KMS-11 (cell line): Measurements from ENCODE around the gene AIF1.

ENCODE experiments used
- H2AFZ ChIP-seq: fragments of 200-600 bp; sonication (generic); 2 replicates; pipeline ENCODE4 v1.6.1; 2016; ENCODE audit warnings: antibody characterized with exemption, mixed run types, low read depth
- H3K27ac ChIP-seq: fragments of 200-600 bp; sonication (generic); 2 replicates; pipeline ENCODE4 v1.6.1; 2016; ENCODE audit warnings: mild to moderate bottlenecking, mixed run types
- H3K27me3 ChIP-seq: fragments of 200-600 bp; sonication (generic); 2 replicates; pipeline ENCODE4 v1.6.1; 2017; ENCODE audit warnings: mild to moderate bottlenecking, low read depth, mixed run types, moderate library complexity; ENCODE audit not compliant: insufficient read depth
- H3K36me3 ChIP-seq: fragments of 200-600 bp; sonication (generic); 2 replicates; pipeline ENCODE4 v1.6.1; 2017; ENCODE audit warnings: mild to moderate bottlenecking, mixed run types; ENCODE audit not compliant: insufficient read depth
- H3K4me1 ChIP-seq: fragments of 200-600 bp; sonication (generic); 2 replicates; pipeline ENCODE4 v1.6.1; 2016; ENCODE audit warnings: mild to moderate bottlenecking, low read depth, mixed run types; ENCODE audit not compliant: poor library complexity, severe bottlenecking
- H3K4me2 ChIP-seq: fragments of 200-600 bp; sonication (generic); 2 replicates; pipeline ENCODE4 v1.7.0; 2016; ENCODE audit warnings: mild to moderate bottlenecking, mixed run types
- H3K4me3 ChIP-seq: fragments of 200-600 bp; sonication (generic); IDR thresholded peaks from 2 replicates; pipeline ENCODE4 v1.6.1; 2017; ENCODE audit warnings: low read depth, low read length, mixed read lengths; ENCODE audit not compliant: insufficient read depth
- H3K79me2 ChIP-seq: fragments of 200-600 bp; sonication (generic); 2 replicates; pipeline ENCODE4 v1.6.1; 2016; ENCODE audit warnings: low read depth, mixed run types; ENCODE audit not compliant: insufficient read depth
- H3K9ac ChIP-seq: fragments of 200-600 bp; sonication (generic); 2 replicates; pipeline ENCODE4 v1.6.1; 2016; ENCODE audit warnings: mild to moderate bottlenecking, mixed run types
- H4K20me1 ChIP-seq: fragments of 200-600 bp; sonication (generic); 2 replicates; pipeline ENCODE4 v1.6.1; 2016; ENCODE audit warnings: mild to moderate bottlenecking, mixed run types; ENCODE audit not compliant: insufficient read depth
- TF ChIP-seq, protein P1 (sequence below): fragments of 200-600 bp; sonication (generic); conservative IDR thresholded peaks from 2 replicates; pipeline ENCODE4 v1.6.1; 2017; ENCODE audit warnings: low read depth, mild to moderate bottlenecking, antibody characterized with exemption, low read length, moderate library complexity, mixed read lengths

The AIF1 gene

DNA sequence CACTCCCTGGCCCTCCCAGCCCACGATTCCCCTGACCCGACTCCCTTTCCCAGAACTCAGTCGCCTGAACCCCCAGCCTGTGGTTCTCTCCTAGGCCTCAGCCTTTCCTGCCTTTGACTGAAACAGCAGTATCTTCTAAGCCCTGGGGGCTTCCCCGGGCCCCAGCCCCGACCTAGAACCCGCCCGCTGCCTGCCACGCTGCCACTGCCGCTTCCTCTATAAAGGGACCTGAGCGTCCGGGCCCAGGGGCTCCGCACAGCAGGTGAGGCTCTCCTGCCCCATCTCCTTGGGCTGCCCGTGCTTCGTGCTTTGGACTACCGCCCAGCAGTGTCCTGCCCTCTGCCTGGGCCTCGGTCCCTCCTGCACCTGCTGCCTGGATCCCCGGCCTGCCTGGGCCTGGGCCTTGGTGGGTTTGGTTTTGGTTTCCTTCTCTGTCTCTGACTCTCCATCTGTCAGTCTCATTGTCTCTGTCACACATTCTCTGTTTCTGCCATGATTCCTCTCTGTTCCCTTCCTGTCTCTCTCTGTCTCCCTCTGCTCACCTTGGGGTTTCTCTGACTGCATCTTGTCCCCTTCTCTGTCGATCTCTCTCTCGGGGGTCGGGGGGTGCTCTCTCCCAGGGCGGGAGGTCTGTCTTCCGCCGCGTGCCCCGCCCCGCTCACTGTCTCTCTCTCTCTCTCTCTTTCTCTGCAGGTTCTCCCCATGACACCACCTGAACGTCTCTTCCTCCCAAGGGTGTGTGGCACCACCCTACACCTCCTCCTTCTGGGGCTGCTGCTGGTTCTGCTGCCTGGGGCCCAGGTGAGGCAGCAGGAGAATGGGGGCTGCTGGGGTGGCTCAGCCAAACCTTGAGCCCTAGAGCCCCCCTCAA is 42.8 kb upstream of the AIF1 start, which contains the start of gene LTA:
Gene LTA, plus strand, starts transcription at position 249 of the 871 bp plus-strand sequence. Its CDS starts 454 bp downstream, at position 703.
- no peaks in the 10 kb centered on the region for H3K36me3 ChIP-seq
- no peak within 1 kb of the TSS for H2AFZ ChIP-seq
- H3K4me2 ChIP-seq = no peak within 1 kb of the TSS
- no peaks in the 10 kb centered on the region for H4K20me1 ChIP-seq
- peaks cover 43% of the 10 kb centered on the region for H3K27me3 ChIP-seq
- H3K27ac ChIP-seq = no peak within 1 kb of the TSS
- TF ChIP-seq, protein P1, sequence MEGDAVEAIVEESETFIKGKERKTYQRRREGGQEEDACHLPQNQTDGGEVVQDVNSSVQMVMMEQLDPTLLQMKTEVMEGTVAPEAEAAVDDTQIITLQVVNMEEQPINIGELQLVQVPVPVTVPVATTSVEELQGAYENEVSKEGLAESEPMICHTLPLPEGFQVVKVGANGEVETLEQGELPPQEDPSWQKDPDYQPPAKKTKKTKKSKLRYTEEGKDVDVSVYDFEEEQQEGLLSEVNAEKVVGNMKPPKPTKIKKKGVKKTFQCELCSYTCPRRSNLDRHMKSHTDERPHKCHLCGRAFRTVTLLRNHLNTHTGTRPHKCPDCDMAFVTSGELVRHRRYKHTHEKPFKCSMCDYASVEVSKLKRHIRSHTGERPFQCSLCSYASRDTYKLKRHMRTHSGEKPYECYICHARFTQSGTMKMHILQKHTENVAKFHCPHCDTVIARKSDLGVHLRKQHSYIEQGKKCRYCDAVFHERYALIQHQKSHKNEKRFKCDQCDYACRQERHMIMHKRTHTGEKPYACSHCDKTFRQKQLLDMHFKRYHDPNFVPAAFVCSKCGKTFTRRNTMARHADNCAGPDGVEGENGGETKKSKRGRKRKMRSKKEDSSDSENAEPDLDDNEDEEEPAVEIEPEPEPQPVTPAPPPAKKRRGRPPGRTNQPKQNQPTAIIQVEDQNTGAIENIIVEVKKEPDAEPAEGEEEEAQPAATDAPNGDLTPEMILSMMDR = no peak
- H3K9ac ChIP-seq = no peak within 1 kb of the TSS
- peaks cover 47% of the 10 kb centered on the region for H3K4me1 ChIP-seq
- H3K79me2 ChIP-seq = no peaks in the 10 kb centered on the region
- no peak within 1 kb of the TSS for H3K4me3 ChIP-seq

DNA sequence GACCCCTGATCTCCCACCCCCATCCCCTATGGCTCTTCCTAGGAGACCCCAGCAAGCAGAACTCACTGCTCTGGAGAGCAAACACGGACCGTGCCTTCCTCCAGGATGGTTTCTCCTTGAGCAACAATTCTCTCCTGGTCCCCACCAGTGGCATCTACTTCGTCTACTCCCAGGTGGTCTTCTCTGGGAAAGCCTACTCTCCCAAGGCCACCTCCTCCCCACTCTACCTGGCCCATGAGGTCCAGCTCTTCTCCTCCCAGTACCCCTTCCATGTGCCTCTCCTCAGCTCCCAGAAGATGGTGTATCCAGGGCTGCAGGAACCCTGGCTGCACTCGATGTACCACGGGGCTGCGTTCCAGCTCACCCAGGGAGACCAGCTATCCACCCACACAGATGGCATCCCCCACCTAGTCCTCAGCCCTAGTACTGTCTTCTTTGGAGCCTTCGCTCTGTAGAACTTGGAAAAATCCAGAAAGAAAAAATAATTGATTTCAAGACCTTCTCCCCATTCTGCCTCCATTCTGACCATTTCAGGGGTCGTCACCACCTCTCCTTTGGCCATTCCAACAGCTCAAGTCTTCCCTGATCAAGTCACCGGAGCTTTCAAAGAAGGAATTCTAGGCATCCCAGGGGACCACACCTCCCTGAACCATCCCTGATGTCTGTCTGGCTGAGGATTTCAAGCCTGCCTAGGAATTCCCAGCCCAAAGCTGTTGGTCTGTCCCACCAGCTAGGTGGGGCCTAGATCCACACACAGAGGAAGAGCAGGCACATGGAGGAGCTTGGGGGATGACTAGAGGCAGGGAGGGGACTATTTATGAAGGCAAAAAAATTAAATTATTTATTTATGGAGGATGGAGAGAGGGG is 41.6 kb upstream of the AIF1 start:
- no peaks in the 10 kb centered on the region for H3K79me2 ChIP-seq
- H4K20me1 ChIP-seq = no peaks in the 10 kb centered on the region
- no peaks in the 10 kb centered on the region for H3K36me3 ChIP-seq
- no peak overlapping the region for H3K4me3 ChIP-seq
- TF ChIP-seq, protein P1 = no peak
- no peak overlapping the region for H3K9ac ChIP-seq
- no peak overlapping the region for H3K4me2 ChIP-seq
- no peak overlapping the region for H2AFZ ChIP-seq
- H3K4me1 ChIP-seq = peaks cover 35% of the 10 kb centered on the region
- no peak overlapping the region for H3K27ac ChIP-seq
- H3K27me3 ChIP-seq = peaks cover 55% of the 10 kb centered on the region

DNA sequence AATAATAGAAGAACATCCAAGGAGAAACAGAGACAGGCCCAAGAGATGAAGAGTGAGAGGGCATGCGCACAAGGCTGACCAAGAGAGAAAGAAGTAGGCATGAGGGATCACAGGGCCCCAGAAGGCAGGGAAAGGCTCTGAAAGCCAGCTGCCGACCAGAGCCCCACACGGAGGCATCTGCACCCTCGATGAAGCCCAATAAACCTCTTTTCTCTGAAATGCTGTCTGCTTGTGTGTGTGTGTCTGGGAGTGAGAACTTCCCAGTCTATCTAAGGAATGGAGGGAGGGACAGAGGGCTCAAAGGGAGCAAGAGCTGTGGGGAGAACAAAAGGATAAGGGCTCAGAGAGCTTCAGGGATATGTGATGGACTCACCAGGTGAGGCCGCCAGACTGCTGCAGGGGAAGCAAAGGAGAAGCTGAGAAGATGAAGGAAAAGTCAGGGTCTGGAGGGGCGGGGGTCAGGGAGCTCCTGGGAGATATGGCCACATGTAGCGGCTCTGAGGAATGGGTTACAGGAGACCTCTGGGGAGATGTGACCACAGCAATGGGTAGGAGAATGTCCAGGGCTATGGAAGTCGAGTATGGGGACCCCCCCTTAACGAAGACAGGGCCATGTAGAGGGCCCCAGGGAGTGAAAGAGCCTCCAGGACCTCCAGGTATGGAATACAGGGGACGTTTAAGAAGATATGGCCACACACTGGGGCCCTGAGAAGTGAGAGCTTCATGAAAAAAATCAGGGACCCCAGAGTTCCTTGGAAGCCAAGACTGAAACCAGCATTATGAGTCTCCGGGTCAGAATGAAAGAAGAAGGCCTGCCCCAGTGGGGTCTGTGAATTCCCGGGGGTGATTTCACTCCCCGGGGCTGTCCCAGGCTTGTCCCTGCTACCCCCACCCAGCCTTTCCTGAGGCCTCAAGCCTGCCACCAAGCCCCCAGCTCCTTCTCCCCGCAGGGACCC is 40.6 kb upstream of the AIF1 start:
- Histone ChIP-seq H3K79me2 (no peaks in the 10 kb centered on the region), H3K4me3 (no peak overlapping the region), H3K4me1 (peaks cover 26% of the 10 kb centered on the region), H3K27me3 (peaks cover 63% of the 10 kb centered on the region), H4K20me1 (no peaks in the 10 kb centered on the region), H3K4me2 (no peak overlapping the region), H3K9ac (no peak overlapping the region), H3K27ac (no peak overlapping the region), H3K36me3 (no peaks in the 10 kb centered on the region), H2AFZ (no peak overlapping the region)
- TF ChIP-seq, protein P1 = no peak

DNA sequence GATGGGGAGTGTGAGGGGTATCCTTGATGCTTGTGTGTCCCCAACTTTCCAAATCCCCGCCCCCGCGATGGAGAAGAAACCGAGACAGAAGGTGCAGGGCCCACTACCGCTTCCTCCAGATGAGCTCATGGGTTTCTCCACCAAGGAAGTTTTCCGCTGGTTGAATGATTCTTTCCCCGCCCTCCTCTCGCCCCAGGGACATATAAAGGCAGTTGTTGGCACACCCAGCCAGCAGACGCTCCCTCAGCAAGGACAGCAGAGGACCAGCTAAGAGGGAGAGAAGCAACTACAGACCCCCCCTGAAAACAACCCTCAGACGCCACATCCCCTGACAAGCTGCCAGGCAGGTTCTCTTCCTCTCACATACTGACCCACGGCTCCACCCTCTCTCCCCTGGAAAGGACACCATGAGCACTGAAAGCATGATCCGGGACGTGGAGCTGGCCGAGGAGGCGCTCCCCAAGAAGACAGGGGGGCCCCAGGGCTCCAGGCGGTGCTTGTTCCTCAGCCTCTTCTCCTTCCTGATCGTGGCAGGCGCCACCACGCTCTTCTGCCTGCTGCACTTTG is 39.6 kb upstream of the AIF1 start, which contains the start of gene TNF:
Gene TNF, plus strand, starts transcription at position 231 of the 567 bp plus-strand sequence. Its CDS starts 177 bp downstream, at position 408.
- TF ChIP-seq, protein P1 = no peak
- Histone ChIP-seq H3K4me3 (no peak within 1 kb of the TSS), H3K27me3 (peaks cover 58% of the 10 kb centered on the region), H3K36me3 (no peaks in the 10 kb centered on the region), H3K4me2 (no peak within 1 kb of the TSS), H3K79me2 (no peaks in the 10 kb centered on the region), H3K4me1 (peaks cover 15% of the 10 kb centered on the region), H3K9ac (no peak within 1 kb of the TSS), H2AFZ (no peak within 1 kb of the TSS), H4K20me1 (no peaks in the 10 kb centered on the region), H3K27ac (no peak within 1 kb of the TSS)
